PFSK-1 (cell line): ENCODE results near the gene TMEM30A.

Experiments used
- FOXP2 ChIP-seq: optimal IDR thresholded peaks from 2 replicates; pipeline ENCODE3; 2011; ENCODE audit warnings: borderline replicate concordance, control low read depth, inconsistent platforms; ENCODE audit not compliant: insufficient read depth; ENCODE audit errors: extremely low read length, extremely low read depth
- POLR2AphosphoS5 ChIP-seq: IDR thresholded peaks from 2 replicates; pipeline ENCODE4 v1.6.1; 2012; ENCODE audit warnings: low read depth, mild to moderate bottlenecking, control low read depth, low read length, moderate library complexity
- REST ChIP-seq, 2 experiments: IDR thresholded peaks; 2 replicates each; pipeline versions ENCODE4 v1.6.1 to v1.8.0; 2011 to 2012; ENCODE audit warnings: low read depth in 2 of 2, low read length in 2 of 2, control low read depth in 1 of 2, inconsistent platforms in 1 of 2, mild to moderate bottlenecking in 1 of 2, moderate library complexity in 1 of 2; ENCODE audit not compliant: insufficient read depth in 1 of 2
- SIN3A ChIP-seq: IDR thresholded peaks from 2 replicates; pipeline ENCODE4 v1.6.1; 2012; ENCODE audit warnings: mild to moderate bottlenecking, low read length, moderate library complexity, borderline replicate concordance; ENCODE audit not compliant: insufficient read depth
- TAF1 ChIP-seq: IDR thresholded peaks from 2 replicates; pipeline ENCODE4 v1.6.1; 2012; ENCODE audit warnings: low read length, control low read depth, borderline replicate concordance; ENCODE audit not compliant: insufficient read depth

The TMEM30A gene

GRCh38 chr6:75249837-75250236 lies 34.8 kb downstream of the TMEM30A start:
- no peak for TF ChIP-seq FOXP2
- no peak for TF ChIP-seq POLR2AphosphoS5
- TF ChIP-seq SIN3A, result no peak
- no peak for TF ChIP-seq REST (IDR thresholded peaks at IDR 0.05; ENCODE audit: insufficient read depth in 1 of 2, low read depth in 2 of 2, low read length in 2 of 2)
- TF ChIP-seq TAF1, result no peak

- TF ChIP-seq POLR2AphosphoS5 (no peak), TAF1 (no peak)
These were observed 38.2 kb downstream of the TMEM30A start for GRCh38 chr6:75246386-75246785.

- no peak for TF ChIP-seq POLR2AphosphoS5
- TF ChIP-seq REST (IDR thresholded peaks at IDR 0.05; ENCODE audit: insufficient read depth in 1 of 2, low read depth in 2 of 2, low read length in 2 of 2), result no peak
- no peak for TF ChIP-seq TAF1
These were observed 40.5 kb downstream of the TMEM30A start for GRCh38 chr6:75244063-75244584.

- TF ChIP-seq SIN3A (no peak), POLR2AphosphoS5 (peak; percentile 99), FOXP2 (no peak), TAF1 (peak; percentile 98), REST (IDR thresholded peaks at IDR 0.05; ENCODE audit: insufficient read depth in 1 of 2, low read depth in 2 of 2, low read length in 2 of 2) (peak in 1 of 2 experiments; percentile 41; a peak in 1 of 4 replicates)
These were observed 41.1 kb downstream of the TMEM30A start, which contains the start of gene COX7A2 for GRCh38 chr6:75243333-75244062. TSS of gene COX7A2 (minus strand) at chr6:75243801. CDS start at chr6:75243734, 67 bp downstream.

- TF ChIP-seq POLR2AphosphoS5 (no peak), FOXP2 (no peak), REST (IDR thresholded peaks at IDR 0.05; ENCODE audit: insufficient read depth in 1 of 2, low read depth in 2 of 2, low read length in 2 of 2) (no peak), TAF1 (no peak), SIN3A (no peak)
These were observed 48.0 kb downstream of the TMEM30A start for GRCh38 chr6:75236630-75237029.
